ENCODE data around the gene AAGAB. TPM values are rescaled to one million over a fixed set of nuclear protein-coding genes. Genes with fewer than 3 reads are reported as not detected.

AAGAB gene
- polyA plus RNA-seq, 1 donor from 2014 or later, result 114 TPM

DNA sequence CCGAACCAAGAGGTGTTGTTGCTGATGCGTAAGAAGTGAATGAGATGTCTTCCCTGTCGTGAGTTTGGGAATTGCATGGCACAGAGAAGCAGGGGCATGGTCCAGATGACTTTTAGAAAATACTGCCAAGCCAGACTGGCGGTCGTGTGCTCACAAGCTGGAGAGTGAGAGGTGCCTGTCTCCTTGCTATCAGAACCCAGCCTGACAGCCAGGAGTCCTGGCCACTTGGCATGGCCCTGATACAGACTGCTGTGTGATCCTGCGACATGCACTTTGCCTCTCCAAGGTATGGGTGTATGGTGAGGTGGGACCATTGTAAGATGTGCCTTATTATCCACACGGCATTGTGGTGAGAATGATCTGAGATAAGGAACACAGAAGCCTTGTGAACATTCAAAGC lies 96.1 kb downstream of the AAGAB start:
- Histone ChIP-seq H2AFZ (ENCODE audit: low read depth, low read length) (no peak overlapping the region), H3K36me3 (ENCODE audit: insufficient read depth, low read length) (no peaks in the 10 kb centered on the region), H3K4me3 (ENCODE audit: low read length) (no peak overlapping the region), H3K27me3 (ENCODE audit: insufficient read depth, low read depth, low read length) (no peaks in the 10 kb centered on the region), H3F3A (ENCODE audit: insufficient read depth, low read length, poor library complexity, severe bottlenecking) (no peaks in the 10 kb centered on the region), H3K9me3 (ENCODE audit: low read length) (no peaks in the 10 kb centered on the region), H3K27ac (ENCODE audit: low read length) (no peak overlapping the region), H3K9me2 (ENCODE audit: insufficient read depth, low read length) (no peaks in the 10 kb centered on the region), H3K4me2 (ENCODE audit: low read length) (no peak overlapping the region), H3K79me2 (replicated peaks; ENCODE audit: insufficient read depth, low read length) (no peaks in the 10 kb centered on the region), H3K9ac (ENCODE audit: low read length) (no peak overlapping the region), H4K20me1 (ENCODE audit: insufficient read depth) (no peaks in the 10 kb centered on the region)
- TF ChIP-seq MXI1 (conservative IDR thresholded peaks at IDR 0.05; ENCODE audit: poor library complexity, severe bottlenecking) (no peak), SMC3 (conservative IDR thresholded peaks at IDR 0.05; ENCODE audit: poor library complexity) (no peak), EP300 (conservative IDR thresholded peaks at IDR 0.05; ENCODE audit: poor library complexity, severe bottlenecking) (no peak)
- TF ChIP-seq, protein P1, sequence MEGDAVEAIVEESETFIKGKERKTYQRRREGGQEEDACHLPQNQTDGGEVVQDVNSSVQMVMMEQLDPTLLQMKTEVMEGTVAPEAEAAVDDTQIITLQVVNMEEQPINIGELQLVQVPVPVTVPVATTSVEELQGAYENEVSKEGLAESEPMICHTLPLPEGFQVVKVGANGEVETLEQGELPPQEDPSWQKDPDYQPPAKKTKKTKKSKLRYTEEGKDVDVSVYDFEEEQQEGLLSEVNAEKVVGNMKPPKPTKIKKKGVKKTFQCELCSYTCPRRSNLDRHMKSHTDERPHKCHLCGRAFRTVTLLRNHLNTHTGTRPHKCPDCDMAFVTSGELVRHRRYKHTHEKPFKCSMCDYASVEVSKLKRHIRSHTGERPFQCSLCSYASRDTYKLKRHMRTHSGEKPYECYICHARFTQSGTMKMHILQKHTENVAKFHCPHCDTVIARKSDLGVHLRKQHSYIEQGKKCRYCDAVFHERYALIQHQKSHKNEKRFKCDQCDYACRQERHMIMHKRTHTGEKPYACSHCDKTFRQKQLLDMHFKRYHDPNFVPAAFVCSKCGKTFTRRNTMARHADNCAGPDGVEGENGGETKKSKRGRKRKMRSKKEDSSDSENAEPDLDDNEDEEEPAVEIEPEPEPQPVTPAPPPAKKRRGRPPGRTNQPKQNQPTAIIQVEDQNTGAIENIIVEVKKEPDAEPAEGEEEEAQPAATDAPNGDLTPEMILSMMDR (IDR thresholded peaks at IDR 0.05; ENCODE audit: poor library complexity, severe bottlenecking), result no peak

DNA sequence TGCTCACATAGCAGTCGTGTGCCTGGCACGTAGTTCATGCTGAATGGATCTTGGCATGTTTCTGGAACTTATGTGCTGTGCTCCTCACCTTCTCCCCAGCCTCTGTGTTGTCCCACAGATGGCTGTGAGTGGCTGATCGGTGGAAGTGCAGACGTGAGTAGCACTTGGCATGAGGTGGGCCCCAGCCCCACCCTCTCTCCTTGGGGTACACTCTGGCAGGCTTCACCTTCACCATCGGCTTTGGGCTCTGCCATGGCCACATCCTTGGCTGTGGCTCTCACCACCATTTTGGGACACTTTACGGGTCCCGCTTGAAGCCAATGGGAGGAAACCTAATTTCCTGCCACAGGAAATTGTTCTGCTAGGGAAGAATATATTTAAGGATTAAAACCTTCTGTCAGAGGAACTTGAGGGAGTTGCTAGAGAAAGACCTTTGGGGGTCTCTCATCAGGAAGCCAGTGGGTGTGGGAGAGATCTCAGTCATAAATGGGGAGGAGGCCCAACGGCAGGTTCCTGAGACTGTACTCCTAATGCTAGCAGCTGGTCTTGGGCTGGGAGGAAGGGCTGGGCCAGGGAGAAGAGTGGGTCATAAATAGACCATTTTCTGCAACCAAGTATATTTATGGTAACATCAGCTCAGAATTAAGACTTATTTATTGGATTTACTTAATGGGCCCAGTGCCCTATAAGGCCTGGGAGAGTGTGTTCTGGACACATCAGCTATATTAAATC lies 96.8 kb downstream of the AAGAB start:
- H3K79me2 ChIP-seq (replicated peaks; ENCODE audit: insufficient read depth, low read length), result no peaks in the 10 kb centered on the region
- H4K20me1 ChIP-seq (ENCODE audit: insufficient read depth), result no peaks in the 10 kb centered on the region

DNA sequence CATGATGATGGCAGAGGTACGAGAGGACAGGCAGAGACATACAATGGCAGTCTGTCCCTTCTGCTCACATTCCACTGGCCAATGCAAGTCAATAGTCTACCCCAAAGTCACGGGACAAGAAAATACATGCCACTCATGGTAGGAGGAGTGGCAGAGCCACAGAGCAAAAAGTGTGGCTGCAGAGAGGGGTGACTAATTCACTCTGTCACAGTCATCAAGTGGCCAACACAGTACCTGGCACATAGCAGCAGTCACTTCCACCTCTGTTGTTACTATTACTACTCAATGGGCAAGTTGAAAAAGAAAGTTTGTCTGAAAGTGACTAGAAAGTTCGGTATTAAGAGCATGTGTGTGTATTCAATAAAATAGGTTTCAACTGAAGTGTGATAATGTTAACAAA lies 97.6 kb downstream of the AAGAB start:
- Histone ChIP-seq H3K27me3 (ENCODE audit: insufficient read depth, low read depth, low read length) (no peaks in the 10 kb centered on the region), H3K4me2 (ENCODE audit: low read length) (no peak overlapping the region), H3K36me3 (ENCODE audit: insufficient read depth, low read length) (no peaks in the 10 kb centered on the region), H3K9me3 (ENCODE audit: low read length) (no peaks in the 10 kb centered on the region), H3F3A (ENCODE audit: insufficient read depth, low read length, poor library complexity, severe bottlenecking) (no peaks in the 10 kb centered on the region), H3K27ac (ENCODE audit: low read length) (no peak overlapping the region), H2AFZ (ENCODE audit: low read depth, low read length) (no peak overlapping the region), H3K4me3 (ENCODE audit: low read length) (no peak overlapping the region), H4K20me1 (ENCODE audit: insufficient read depth) (no peaks in the 10 kb centered on the region), H3K79me2 (replicated peaks; ENCODE audit: insufficient read depth, low read length) (no peaks in the 10 kb centered on the region), H3K9ac (ENCODE audit: low read length) (no peak overlapping the region), H3K9me2 (ENCODE audit: insufficient read depth, low read length) (no peaks in the 10 kb centered on the region)
- TF ChIP-seq TAF1 (IDR thresholded peaks at IDR 0.05; ENCODE audit: low read depth), result no peak
- no peak for TF ChIP-seq EZH2 (IDR thresholded peaks at IDR 0.05; ENCODE audit: borderline replicate concordance, insufficient read depth, low read length, poor library complexity, severe bottlenecking)
- TF ChIP-seq, protein P1 (IDR thresholded peaks at IDR 0.05; ENCODE audit: poor library complexity, severe bottlenecking), result no peak
- no peak for TF ChIP-seq MXI1 (conservative IDR thresholded peaks at IDR 0.05; ENCODE audit: poor library complexity, severe bottlenecking)
- TF ChIP-seq RAD21 (conservative IDR thresholded peaks at IDR 0.05), result no peak

More for the DNA sequence above, 96.8 kb downstream of the AAGAB start:
- no peaks in the 10 kb centered on the region for H3F3A ChIP-seq (ENCODE audit: insufficient read depth, low read length, poor library complexity, severe bottlenecking)
- no peak overlapping the region for H3K27ac ChIP-seq (ENCODE audit: low read length)
- no peaks in the 10 kb centered on the region for H3K9me2 ChIP-seq (ENCODE audit: insufficient read depth, low read length)
- H3K27me3 ChIP-seq (ENCODE audit: insufficient read depth, low read depth, low read length), result no peaks in the 10 kb centered on the region
- H2AFZ ChIP-seq (ENCODE audit: low read depth, low read length), result no peak overlapping the region
- H3K9ac ChIP-seq (ENCODE audit: low read length), result no peak overlapping the region
- H3K36me3 ChIP-seq (ENCODE audit: insufficient read depth, low read length), result no peaks in the 10 kb centered on the region
- no peak overlapping the region for H3K4me2 ChIP-seq (ENCODE audit: low read length)
- H3K9me3 ChIP-seq (ENCODE audit: low read length), result no peaks in the 10 kb centered on the region
- no peak overlapping the region for H3K4me3 ChIP-seq (ENCODE audit: low read length)
- TF ChIP-seq TAF1 (IDR thresholded peaks at IDR 0.05; ENCODE audit: low read depth) (no peak), EZH2 (IDR thresholded peaks at IDR 0.05; ENCODE audit: borderline replicate concordance, insufficient read depth, low read length, poor library complexity, severe bottlenecking) (no peak)
- TF ChIP-seq, protein P1 (IDR thresholded peaks at IDR 0.05; ENCODE audit: poor library complexity, severe bottlenecking), result no peak

Data from neural cell (in vitro differentiated cells).